WTC11 (cell line): ENCODE data around the gene LARGE1. TPM values are rescaled to one million over a fixed set of nuclear protein-coding genes. Genes with fewer than 3 reads are reported as not detected.

ENCODE experiments used
- ATAC-seq: fragments of 200-7000 bp; cut with Tn5 transposase; 2 replicates; pipeline ENCODE4 v1.10.0; 2021; ENCODE audit warnings: mild to moderate bottlenecking, moderate library complexity
- CTCF ChIA-PET: fragments of 300-600 bp; sonication (Branson Sonifier 250); formaldehyde crosslinking; loops from one replicate; lab custom pipeline; 2021; ENCODE audit warnings: antibody characterized with exemption; lab: Charles Lee
- POLR2A ChIA-PET: fragments of 350-600 bp; sonication (Branson Sonifier 250); formaldehyde crosslinking; loops from one replicate; lab custom pipeline; 2021; ENCODE audit warnings: antibody characterized with exemption; lab: Charles Lee
- DNase-seq: peaks from one replicate; pipeline ENCODE4 v3.0.0; 2021; ENCODE audit warnings: low spot score
- H3K27ac Mint-ChIP-seq: 2 replicates; pipeline ENCODE4 v1.8.0; 2021; ENCODE audit warnings: mixed read lengths
- H3K27me3 Mint-ChIP-seq: 2 replicates; pipeline ENCODE4 v1.8.0; 2021; ENCODE audit warnings: low read depth, mild to moderate bottlenecking, moderate library complexity, mixed read lengths
- H3K36me3 Mint-ChIP-seq: 2 replicates; pipeline ENCODE4 v1.8.0; 2021; ENCODE audit warnings: mixed read lengths
- H3K4me1 Mint-ChIP-seq: 2 replicates; pipeline ENCODE4 v1.8.0; 2022; ENCODE audit warnings: mixed read lengths
- H3K4me3 Mint-ChIP-seq: 2 replicates; pipeline ENCODE4 v1.8.0; 2021; ENCODE audit warnings: mild to moderate bottlenecking, moderate library complexity, mixed read lengths
- H3K9me3 Mint-ChIP-seq: 2 replicates; pipeline ENCODE4 v1.8.0; 2021; ENCODE audit warnings: mixed read lengths
- ATF2 ChIP-seq: sonication (generic); formaldehyde crosslinking; IDR thresholded peaks from 2 replicates; pipeline ENCODE4 v1.8.1; 2022; ENCODE audit warnings: low read depth, missing genetic modification reagents, borderline replicate concordance
- CREB1 ChIP-seq: sonication (generic); formaldehyde crosslinking; IDR thresholded peaks from 2 replicates; pipeline ENCODE4 v1.8.0; 2023; ENCODE audit warnings: mild to moderate bottlenecking, missing genetic modification reagents
- CTCF ChIP-seq: fragments of 200-600 bp; IDR thresholded peaks from 2 replicates; pipeline ENCODE4 v1.8.0; 2022; ENCODE audit warnings: antibody characterized with exemption
- E2F5 ChIP-seq: sonication (generic); formaldehyde crosslinking; IDR thresholded peaks from 2 replicates; pipeline ENCODE4 v1.8.1; 2022; ENCODE audit warnings: mild to moderate bottlenecking, moderate library complexity, missing genetic modification reagents
- ETV6 ChIP-seq: sonication (generic); formaldehyde crosslinking; IDR thresholded peaks from 2 replicates; pipeline ENCODE4 v1.8.1; 2022; ENCODE audit warnings: mild to moderate bottlenecking, missing genetic modification reagents
- FOXJ3 ChIP-seq: sonication (generic); formaldehyde crosslinking; IDR thresholded peaks from 2 replicates; pipeline ENCODE4 v1.9.0; 2021; ENCODE audit warnings: missing genetic modification reagents, mild to moderate bottlenecking, borderline replicate concordance
- FOXK1 ChIP-seq: sonication (generic); formaldehyde crosslinking; IDR thresholded peaks from 2 replicates; pipeline ENCODE4 v1.8.0; 2022; ENCODE audit warnings: mild to moderate bottlenecking, moderate library complexity, missing genetic modification reagents
- GTF2I ChIP-seq: fragments of 250-450 bp; sonication (Bioruptor Pico); conservative IDR thresholded peaks from 2 replicates; pipeline ENCODE4 v1.4.0; 2021; ENCODE audit warnings: mild to moderate bottlenecking
- HMGA2 ChIP-seq: fragments of 250-450 bp; sonication (Bioruptor Pico); IDR thresholded peaks from 2 replicates; pipeline ENCODE4 v1.4.0; 2021; ENCODE audit warnings: mild to moderate bottlenecking, moderate library complexity
- MLX ChIP-seq: sonication (generic); formaldehyde crosslinking; IDR thresholded peaks from 2 replicates; pipeline ENCODE4 v1.8.1; 2023; ENCODE audit warnings: mild to moderate bottlenecking, missing genetic modification reagents, moderate library complexity
- PREB ChIP-seq: sonication (generic); formaldehyde crosslinking; IDR thresholded peaks from 2 replicates; pipeline ENCODE4 v1.8.1; 2022; ENCODE audit warnings: mild to moderate bottlenecking, missing genetic modification reagents, moderate library complexity, borderline replicate concordance
- SMAD3 ChIP-seq: sonication (generic); formaldehyde crosslinking; IDR thresholded peaks from 2 replicates; pipeline ENCODE4 v1.8.0; 2022; ENCODE audit warnings: missing genetic modification reagents, mild to moderate bottlenecking, borderline replicate concordance
- SMAD4 ChIP-seq: sonication (generic); formaldehyde crosslinking; IDR thresholded peaks from 2 replicates; pipeline ENCODE4 v1.8.0; 2022; ENCODE audit warnings: mild to moderate bottlenecking, missing genetic modification reagents
- SOX15 ChIP-seq: fragments of 250-450 bp; sonication (Bioruptor Pico); IDR thresholded peaks from 2 replicates; pipeline ENCODE4 v1.9.0; 2021; ENCODE audit warnings: mild to moderate bottlenecking
- ZBTB21 ChIP-seq: sonication (generic); formaldehyde crosslinking; IDR thresholded peaks from 2 replicates; pipeline ENCODE4 v1.8.1; 2023; ENCODE audit warnings: mild to moderate bottlenecking, missing genetic modification reagents, borderline replicate concordance
- ZBTB43 ChIP-seq: sonication (generic); formaldehyde crosslinking; IDR thresholded peaks from 2 replicates; pipeline ENCODE4 v1.8.1; 2023; ENCODE audit warnings: mild to moderate bottlenecking, missing genetic modification reagents
- total RNA-seq: library from RNA; stranded (reverse); gene quantifications from 3 replicates; pipeline ENCODE4 v1.2.3, GENCODE V29; 2021
- TF ChIP-seq, protein P1 (sequence below): fragments of 250-450 bp; sonication (Bioruptor Pico); IDR thresholded peaks from 2 replicates; pipeline ENCODE4 v1.9.0; 2021; ENCODE audit warnings: mild to moderate bottlenecking

Gene LARGE1
- total RNA-seq, 1 experiment from 2014 or later, result 72.6 TPM

- peaks cover 76% of the 10 kb centered on the region for H3K4me1 Mint-ChIP-seq
- H3K27me3 Mint-ChIP-seq, result no peaks in the 10 kb centered on the region
Observed at GRCh38 chr22:33666961-33667619, 253.2 kb downstream of the LARGE1 start.

DNA sequence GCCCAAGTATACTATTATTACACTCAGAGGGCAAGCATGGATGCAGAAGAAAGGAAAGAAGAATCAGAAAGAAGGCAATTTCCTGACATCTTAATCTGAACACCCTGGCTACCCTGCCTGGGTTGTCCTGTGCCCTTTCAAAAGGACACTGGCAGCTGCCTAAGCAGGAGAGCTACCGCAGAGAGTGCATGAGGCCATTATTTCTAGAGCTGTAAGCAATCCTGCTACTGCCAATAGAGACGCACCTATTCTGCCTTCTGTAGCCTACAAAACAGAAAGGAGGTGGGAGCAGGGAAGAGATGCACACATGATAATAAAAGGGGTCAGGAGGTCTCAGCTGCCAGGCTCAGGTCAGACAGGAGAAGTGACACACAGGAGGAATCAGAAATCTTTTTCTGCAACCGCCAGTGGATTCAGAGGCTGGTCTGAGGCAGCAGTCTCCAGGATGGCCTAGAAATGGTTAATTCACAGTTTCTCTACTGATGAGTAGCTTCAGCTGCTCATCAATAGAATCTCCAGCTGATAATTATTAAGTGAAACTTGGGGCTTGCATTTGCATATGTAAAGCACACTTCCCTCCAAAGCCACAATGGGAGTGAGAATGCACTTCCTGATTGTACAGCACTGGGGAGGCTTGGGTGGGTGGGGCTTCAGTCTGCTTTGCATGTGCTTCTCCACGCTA, 253.9 kb downstream of the LARGE1 start:
- H3K36me3 Mint-ChIP-seq, result no peaks in the 10 kb centered on the region
- no peaks in the 10 kb centered on the region for H3K27me3 Mint-ChIP-seq
- no peaks in the 10 kb centered on the region for H3K9me3 Mint-ChIP-seq
- H3K27ac Mint-ChIP-seq, result peak overlapping the region; percentile 92
- ATAC-seq (peak; percentile 79), DNase-seq (no peak)
- CTCF ChIA-PET, result interaction anchor here (0.9 to 1.9 kb wide), 3 partner anchors 10 to 439 kb away, joined by 3 to 4 read pairs (median 3); no protein-coding TSS in a partner anchor
- peak; percentile 33; the same call in 1 of the 2 replicates for TF ChIP-seq ETV6
- TF ChIP-seq SMAD4 (CRISPR knock-in tag), result no peak
- H3K4me1 Mint-ChIP-seq, result peaks cover 73% of the 10 kb centered on the region
- POLR2A ChIA-PET, result interaction anchor here (1.2 kb wide), 1 partner anchor 254 kb away, joined by 3 read pairs; no protein-coding TSS in a partner anchor
- H3K4me3 Mint-ChIP-seq, result peak overlapping the region; percentile 34

More at GRCh38 chr22:33666961-33667619, 253.2 kb downstream of the LARGE1 start:
- POLR2A ChIA-PET, result interaction anchor here (1.2 kb wide), 1 partner anchor 254 kb away, joined by 3 read pairs; no protein-coding TSS in a partner anchor
- peak overlapping the region; percentile 92 for H3K27ac Mint-ChIP-seq
- CTCF ChIA-PET, result interaction anchor here (0.6 to 1.9 kb wide), 4 partner anchors 9 to 439 kb away, joined by 3 to 4 read pairs (median 3); no protein-coding TSS in a partner anchor
- no peak for TF ChIP-seq SMAD3 (CRISPR knock-in tag)
- no peak for TF ChIP-seq FOXK1
- no peak for TF ChIP-seq PREB (CRISPR knock-in tag)
- no peak for TF ChIP-seq SOX15
- no peak for TF ChIP-seq ATF2
- TF ChIP-seq FOXJ3, result no peak
- no peak for TF ChIP-seq ZBTB21 (CRISPR knock-in tag)
- TF ChIP-seq, protein P1, sequence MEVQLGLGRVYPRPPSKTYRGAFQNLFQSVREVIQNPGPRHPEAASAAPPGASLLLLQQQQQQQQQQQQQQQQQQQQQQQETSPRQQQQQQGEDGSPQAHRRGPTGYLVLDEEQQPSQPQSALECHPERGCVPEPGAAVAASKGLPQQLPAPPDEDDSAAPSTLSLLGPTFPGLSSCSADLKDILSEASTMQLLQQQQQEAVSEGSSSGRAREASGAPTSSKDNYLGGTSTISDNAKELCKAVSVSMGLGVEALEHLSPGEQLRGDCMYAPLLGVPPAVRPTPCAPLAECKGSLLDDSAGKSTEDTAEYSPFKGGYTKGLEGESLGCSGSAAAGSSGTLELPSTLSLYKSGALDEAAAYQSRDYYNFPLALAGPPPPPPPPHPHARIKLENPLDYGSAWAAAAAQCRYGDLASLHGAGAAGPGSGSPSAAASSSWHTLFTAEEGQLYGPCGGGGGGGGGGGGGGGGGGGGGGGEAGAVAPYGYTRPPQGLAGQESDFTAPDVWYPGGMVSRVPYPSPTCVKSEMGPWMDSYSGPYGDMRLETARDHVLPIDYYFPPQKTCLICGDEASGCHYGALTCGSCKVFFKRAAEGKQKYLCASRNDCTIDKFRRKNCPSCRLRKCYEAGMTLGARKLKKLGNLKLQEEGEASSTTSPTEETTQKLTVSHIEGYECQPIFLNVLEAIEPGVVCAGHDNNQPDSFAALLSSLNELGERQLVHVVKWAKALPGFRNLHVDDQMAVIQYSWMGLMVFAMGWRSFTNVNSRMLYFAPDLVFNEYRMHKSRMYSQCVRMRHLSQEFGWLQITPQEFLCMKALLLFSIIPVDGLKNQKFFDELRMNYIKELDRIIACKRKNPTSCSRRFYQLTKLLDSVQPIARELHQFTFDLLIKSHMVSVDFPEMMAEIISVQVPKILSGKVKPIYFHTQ (CRISPR knock-in tag), result no peak
- TF ChIP-seq, all 79 proteins: peak for 0
- ATAC-seq (peak; percentile 52), DNase-seq (no peak)
- Mint-ChIP-seq H3K4me3 (peak overlapping the region; percentile 31), H3K9me3 (no peaks in the 10 kb centered on the region), H3K36me3 (no peaks in the 10 kb centered on the region)

DNA sequence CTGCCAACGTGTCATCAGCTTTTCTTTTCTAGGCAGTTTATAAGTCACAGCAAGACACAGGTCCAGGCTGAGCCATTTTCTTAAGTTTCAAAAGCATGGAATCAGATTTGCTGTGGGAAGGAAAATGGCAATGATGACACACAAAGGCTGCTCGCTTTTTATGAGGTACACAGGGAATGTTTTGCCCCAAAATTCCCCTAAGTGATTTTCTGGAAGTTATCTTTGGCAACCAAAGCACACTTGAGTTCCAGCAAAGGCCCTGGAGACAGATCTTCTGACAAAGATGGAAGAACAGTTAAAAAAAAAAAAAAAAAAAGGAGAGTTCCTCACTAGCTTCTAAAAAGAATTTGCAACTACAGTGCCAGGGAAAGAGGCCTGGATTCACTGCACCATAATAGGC, 260.8 kb downstream of the LARGE1 start:
- Mint-ChIP-seq H3K4me1 (peaks cover 36% of the 10 kb centered on the region), H3K9me3 (peaks cover 18% of the 10 kb centered on the region), H3K27me3 (no peaks in the 10 kb centered on the region), H3K36me3 (peaks cover 17% of the 10 kb centered on the region), H3K27ac (no peak overlapping the region; the same call in 1 of the 2 replicates), H3K4me3 (no peak overlapping the region)
- ChIA-PET CTCF (interaction anchor here (0.7 kb wide), 1 partner anchor 260 kb away, joined by 4 read pairs; no protein-coding TSS in a partner anchor), POLR2A (interaction anchor here (0.7 kb wide), 2 partner anchors 16 to 530 kb away, joined by 6 read pairs; no protein-coding TSS in a partner anchor)
- DNase-seq (no peak), ATAC-seq (no peak)
- no peak for TF ChIP-seq HMGA2 (CRISPR knock-in tag)
- no peak for TF ChIP-seq ZBTB43 (CRISPR knock-in tag)
- TF ChIP-seq GTF2I (CRISPR knock-in tag), result no peak
- no peak for TF ChIP-seq ETV6
- no peak for TF ChIP-seq CTCF
- TF ChIP-seq CREB1 (CRISPR knock-in tag), result no peak
- no peak for TF ChIP-seq E2F5 (CRISPR knock-in tag)
- no peak for TF ChIP-seq MLX (CRISPR knock-in tag)
- TF ChIP-seq ATF2, result no peak
